ENCODE data around the gene RAB6C.
"Not testable (repeated sequence)": the region's sequence is repeated elsewhere in the genome, so short reads cannot be mapped to it uniquely, and the experiment has no call there.

The RAB6C gene

DNA sequence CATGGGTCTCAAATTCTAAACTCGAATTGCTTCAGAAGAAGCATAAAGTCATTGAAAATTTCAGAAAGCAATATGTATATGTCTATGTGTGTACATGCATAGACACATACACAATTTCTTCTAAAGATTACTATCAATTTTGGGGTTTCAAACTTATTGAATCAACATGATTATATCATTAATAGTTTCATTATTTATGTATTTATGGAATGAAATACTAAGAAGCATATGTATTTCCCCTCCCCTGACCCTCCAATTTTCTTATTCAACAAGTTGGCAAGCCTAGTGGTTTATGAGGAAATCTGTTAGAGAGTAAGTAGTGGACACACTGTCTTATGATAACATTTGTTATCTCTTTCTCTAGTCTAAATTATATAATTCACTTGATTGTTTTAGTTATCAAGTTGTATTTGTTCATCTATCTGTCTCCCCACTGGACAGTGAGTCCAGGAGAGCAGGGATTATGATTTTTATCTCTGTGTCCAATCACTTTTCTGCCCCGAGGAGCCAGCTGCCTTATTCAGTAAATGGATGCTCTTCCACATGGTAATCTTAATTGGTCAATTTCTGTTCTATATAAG is 17.3 kb downstream of the RAB6C start:
- FAIRE-seq, result not testable (repeated sequence)

DNA sequence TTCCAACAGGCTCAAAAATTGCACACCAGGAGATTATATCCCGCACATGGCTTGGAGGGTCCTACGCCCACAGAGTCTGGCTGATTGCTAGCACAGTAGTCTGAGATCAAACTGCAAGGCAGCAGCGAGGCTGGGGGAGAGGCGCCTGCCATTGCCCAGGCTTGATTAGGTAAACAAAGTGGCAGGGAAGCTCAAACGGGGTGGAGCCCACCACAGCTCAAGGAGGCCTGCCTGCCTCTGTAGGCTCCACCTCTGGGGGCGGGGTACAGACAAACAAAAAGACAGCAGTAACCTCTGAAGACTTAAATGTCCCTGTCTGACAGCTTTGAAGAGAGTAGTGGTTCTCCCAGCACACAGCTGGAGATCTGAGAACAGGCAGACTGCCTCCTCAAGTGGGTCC is 19.3 kb downstream of the RAB6C start:
- FAIRE-seq, result not testable (repeated sequence)

DNA sequence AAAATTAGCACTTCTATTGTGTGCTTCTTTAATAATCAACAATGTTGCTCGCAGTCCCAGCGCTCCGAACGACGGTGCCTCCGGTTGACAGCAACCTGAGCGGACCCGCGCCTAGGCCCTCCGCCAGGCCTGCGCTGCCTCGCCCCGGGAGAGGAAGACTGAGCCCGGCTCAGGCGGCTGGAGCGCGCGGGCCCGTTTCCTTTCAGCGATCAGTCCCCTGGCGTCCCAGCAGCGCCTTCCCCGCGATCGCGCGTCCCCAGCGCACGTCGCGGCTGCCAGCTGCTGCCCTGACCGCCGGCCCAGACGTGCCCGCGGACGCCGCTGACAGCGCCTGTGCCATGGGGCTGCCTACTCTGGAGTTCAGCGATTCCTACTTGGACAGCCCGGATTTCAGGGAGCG is 26.4 kb downstream of the RAB6C start:
- not testable (repeated sequence) for FAIRE-seq

DNA sequence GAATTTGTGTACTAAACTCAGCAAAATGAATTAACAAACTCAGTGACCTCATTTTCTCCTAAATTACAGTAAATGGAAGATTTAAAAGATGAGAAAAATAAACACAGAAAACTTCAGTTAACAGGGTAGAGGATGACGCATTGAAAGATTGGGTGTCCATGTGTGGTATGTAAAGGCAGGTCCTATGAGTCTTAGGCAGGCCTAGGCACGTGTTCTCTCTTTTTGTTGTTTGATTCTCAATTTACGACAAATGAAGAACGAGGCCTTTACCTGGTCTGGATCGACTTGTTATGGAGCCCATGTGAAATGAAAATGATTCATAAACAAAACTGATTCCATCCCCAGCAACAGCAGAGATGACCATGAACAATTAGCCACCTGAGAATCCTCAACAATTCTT is 37.2 kb downstream of the RAB6C start:
- FAIRE-seq, result not testable (repeated sequence)

DNA sequence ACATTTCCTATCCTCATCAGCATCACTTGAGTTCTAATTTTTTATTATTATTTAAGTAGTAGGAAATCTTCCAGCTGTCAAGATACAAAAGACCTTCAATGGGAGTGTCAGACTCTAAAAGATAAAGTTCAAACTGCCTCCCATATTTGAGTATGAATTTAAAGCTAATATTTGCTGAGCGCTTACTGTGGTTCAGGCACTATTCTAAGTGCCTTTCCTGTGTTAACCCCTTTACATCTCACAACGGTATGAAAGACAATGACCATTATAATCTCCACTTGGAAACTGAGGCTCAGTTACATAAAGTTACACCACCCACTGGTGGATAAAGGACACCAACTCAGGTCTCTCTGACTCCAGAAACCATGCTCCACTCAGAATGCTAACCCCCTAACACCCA is 39.9 kb downstream of the RAB6C start:
- FAIRE-seq, result no peak

- FAIRE-seq, result not testable (repeated sequence)
Measured at GRCh38 chr2:130020069-130020468, 40.6 kb downstream of the RAB6C start.

- FAIRE-seq, result not testable (repeated sequence)
Measured at GRCh38 chr2:130025931-130026330, 46.5 kb downstream of the RAB6C start.
